OCI-M1 (cell line): ENCODE measurements around the gene TRMU.

Experiments used
- DNase-seq: peaks from one replicate; lab custom pipeline; 2025; lab: John Stamatoyannopoulos, UW

Gene TRMU

DNA sequence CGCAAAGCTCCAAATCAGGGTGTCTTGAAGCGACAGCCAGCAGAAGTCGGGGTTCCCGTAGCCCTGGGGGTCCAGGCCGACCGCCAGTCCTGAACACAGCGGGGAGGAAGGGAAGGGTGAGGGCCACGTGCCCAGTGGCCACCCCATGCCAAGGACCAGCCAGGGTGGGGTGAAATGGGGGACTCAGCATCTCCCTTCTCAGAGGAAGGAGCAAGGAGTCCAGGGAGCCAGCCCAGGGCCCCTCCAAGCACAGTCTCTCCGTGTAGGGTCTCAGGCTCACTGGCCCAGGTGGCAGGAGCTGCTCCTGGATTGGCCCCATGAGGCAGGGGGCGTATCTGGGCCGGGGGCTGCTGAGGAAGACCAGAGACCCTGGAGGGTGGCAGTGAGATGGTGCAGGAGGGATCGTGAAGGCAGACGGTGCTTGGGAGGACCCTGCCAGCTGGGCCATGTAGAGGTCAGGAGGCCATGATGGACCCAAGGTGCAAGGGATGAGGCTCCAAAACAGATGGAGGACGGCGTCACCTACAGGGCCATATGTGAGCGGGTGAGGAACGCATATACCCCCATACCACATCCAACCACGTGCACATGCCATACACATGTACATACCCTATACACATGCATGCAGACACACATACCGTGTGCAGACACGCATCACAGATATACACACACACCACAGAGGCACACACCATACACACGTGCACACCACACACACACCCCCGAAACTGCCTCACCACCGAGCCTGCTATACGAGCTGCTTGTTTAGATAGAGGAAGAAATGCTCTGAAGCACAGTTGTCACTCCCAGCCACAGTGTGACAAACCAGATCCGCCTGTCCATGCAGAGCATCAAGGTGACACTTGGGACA is 34.4 kb downstream of the TRMU start:
- DNase-seq: no peak

DNA sequence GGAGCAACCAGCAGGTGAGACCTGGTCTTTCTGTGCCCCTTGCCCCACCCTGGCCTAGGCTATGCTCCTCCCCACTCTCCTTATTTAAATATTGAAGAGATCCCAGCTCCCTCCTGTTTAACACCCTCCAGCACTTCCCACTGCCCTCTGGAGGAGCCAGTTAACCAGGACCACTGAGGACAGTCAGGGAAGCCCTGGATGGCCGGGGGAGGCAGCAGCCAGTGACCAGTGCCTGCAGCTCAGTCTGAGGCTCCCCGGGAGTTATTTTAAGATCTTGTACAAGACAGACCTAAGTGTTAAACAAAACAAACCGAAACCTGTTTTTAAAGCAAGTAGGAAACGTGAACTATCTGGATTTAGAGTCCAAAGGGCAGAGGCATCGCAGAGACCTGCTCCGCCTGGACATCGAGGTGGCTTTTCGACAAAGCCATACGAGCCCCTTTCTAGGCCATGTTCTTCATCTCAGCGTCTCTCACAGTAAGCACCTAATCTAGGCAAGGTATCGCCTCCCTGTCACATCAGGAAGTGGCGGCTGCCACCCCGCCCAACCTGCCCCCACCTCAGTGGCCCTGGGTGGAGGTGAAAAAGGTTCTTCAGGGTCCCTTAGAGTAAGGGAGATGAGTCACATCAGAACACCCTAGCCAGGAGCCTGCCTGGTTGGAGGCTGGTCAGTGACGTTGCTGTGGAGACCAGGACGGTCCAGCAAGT is 35.2 kb downstream of the TRMU start:
- DNase-seq: no peak

DNA sequence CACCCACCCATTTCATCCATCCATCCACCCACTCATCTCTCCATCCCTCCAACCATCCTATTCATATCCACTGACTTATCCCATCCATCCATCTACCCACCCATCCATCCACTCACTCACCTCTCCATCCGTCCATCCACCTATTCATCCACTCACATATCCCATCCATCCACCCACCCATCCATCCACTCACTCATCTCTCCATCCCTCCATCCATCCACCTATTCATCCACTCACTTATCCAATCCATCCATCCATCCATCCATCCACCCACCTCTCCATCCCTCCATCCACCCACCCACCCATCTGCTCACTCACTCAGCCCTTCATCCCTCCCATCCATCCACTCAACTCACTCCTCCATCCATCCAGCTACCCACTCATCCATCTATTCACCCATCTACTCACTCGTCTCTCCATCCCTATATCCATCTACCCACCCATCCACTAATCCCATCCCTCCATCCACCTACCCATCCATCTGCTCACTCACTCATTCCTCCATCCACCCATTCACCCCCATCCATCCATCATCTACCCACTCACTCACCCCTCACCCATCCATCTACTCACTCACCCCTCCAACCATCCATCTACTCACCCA is 36.2 kb downstream of the TRMU start:
- DNase-seq: no peak

DNA sequence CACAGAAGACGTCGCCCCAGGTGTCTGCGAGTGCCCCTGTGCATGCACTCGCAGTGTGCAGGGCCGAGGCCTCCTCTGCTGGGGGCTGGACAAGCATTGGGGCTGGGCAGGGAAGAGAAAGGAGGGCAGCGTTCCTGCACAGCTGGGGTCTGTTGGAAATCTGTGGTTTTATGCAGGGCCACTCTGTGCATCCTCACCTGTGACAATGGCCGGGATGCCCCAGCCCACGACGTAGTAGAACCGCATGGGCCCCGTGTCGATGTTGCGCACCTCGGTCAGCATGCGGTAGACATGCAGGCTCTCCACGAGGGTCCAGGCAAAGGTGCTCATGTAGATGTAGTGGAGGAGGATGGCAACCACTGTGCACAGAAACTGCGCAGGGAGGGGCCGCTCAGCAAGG is 37.2 kb downstream of the TRMU start:
- no peak for DNase-seq

DNA sequence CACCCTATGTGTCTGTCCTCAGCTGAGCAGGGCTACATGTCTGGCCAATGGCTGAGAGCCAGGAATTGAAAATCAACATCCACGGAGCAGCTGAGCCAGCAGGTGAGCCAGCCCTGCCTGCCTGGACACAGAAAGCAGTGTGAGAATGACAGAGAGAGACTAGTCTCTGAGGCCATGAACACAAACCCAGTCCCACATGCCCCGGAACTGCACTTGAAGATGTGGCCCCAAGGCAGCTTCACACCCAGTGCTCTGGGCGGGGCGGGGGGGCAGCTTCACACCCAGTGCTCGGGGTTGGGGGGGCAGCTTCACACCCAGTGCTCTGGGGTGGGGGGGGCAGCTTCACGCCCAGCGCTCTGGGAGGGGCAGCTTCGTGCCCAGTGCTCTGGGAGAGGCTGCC is 37.6 kb downstream of the TRMU start:
- DNase-seq: no peak

DNA sequence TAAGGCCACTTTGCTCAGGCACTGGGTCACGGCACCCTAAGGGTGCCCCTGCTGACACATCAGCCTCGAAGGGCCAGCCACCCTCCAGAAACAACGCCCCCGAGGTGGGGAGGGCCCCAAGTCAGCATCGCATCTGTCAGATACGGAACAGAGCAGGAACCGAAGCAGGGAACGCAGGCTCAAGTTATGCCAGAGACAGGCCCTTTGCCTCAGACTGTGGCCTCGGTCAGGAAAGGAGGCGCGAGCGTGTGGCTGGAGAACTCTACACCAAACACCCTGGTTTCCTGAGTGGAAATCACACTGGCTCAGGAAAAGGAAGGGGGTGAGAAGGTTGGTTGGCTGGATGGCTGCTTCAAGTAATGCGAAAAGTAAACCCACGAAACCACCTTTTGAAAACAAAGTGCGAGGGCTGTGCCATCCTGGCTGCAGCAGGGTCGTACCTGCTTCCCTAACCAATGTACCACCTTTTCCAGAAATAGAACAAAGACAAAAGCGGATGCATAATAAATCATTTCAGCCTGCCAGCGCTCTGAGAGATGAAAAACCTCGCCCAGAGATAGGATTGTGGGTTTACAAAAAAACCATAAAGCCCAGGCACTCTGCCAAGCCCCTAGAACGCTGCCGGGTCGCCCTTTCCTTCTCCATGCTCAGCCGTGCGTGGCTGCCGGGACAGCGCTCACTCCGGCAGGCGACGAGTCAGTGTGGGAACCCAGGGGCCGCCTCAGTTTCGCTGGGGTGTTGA is 38.6 kb downstream of the TRMU start:
- DNase-seq: peak; percentile 75

DNA sequence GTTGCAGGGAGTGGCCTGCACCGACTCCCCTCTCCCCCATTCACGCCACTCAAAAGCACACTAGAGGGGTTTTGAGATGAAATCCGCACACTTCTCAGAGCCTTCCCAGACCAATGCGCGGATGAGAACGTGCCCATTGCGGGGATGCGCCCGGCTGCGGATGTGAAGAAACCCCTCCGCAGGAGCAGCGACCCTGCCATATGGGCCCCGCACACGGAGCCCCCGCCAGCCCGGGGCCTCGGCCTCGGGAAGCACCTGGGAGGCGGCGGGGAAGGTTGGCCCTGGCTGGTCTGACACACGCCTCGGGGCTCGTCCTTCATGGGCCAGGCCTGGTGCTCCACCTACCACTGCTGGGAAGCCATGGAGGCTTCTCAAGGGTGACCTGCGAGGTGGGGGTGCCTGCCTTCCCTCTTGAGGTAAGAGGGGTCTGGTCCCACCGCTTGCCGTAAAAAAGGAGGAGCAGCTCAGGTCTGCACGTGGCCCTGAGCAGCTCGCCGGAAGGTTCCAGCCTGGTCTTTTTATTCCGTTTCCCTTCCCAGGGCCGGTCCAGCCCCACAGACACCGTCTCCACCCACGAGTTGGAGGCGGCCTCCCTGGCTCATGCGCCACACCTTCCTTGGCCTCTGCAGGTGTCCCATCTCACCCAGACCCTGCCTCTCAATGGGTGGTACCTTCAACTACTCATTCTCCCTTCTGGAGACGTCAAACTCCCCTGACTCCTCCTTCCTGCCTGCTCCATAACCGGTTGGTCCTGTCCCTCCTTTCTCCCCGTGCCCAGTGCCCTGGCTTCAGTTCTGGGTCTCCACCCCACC is 39.4 kb downstream of the TRMU start:
- no peak for DNase-seq

DNA sequence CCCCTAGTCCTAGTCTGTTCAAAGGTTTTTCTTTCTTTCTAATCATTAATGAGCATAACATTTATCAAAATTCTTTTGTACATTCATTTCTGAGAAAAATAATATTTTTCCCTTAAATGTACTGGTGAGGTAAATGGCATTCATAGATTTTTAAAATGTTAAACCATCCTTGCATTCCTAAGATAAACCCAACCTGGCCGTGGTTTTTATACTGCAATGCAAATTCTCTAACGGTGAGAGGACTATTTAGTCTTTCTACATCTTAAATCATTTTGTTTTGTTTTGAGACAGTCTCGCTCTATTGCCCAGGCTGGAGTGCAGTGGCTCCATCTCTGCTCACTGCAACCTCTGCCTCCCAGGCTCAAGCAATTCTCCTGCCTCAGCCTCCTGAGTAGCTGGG is 40.6 kb downstream of the TRMU start:
- no peak for DNase-seq

DNA sequence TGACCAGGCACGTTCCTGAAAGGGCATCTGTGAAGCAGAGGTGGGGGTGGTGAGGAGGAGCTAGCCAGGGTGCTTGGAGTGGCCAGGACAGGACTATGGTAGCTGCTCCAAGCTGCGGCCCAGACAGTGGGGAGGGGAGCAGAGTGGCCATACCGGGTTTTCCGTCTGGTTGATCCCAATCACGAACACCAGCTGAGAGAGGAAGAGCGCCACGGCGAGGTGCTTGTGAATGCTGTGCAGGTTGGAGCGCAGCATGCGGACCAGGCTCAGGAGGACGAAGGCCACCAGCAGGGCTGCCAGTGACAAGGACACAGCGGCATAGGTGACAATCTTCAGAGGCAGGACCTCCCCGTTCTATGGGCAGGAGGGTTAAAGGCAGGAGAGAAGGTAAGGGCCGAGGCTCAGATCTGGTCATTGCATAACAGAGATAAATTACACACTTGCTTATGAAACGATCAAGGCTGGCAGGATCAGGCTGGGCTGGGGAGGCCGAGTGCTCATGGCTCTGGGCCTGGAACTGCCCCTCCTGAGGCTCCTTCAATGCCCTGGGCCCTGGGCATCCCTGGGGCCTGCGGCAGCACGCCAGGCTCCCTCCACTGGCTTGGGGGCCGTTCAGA is 41.5 kb downstream of the TRMU start:
- no peak for DNase-seq

DNA sequence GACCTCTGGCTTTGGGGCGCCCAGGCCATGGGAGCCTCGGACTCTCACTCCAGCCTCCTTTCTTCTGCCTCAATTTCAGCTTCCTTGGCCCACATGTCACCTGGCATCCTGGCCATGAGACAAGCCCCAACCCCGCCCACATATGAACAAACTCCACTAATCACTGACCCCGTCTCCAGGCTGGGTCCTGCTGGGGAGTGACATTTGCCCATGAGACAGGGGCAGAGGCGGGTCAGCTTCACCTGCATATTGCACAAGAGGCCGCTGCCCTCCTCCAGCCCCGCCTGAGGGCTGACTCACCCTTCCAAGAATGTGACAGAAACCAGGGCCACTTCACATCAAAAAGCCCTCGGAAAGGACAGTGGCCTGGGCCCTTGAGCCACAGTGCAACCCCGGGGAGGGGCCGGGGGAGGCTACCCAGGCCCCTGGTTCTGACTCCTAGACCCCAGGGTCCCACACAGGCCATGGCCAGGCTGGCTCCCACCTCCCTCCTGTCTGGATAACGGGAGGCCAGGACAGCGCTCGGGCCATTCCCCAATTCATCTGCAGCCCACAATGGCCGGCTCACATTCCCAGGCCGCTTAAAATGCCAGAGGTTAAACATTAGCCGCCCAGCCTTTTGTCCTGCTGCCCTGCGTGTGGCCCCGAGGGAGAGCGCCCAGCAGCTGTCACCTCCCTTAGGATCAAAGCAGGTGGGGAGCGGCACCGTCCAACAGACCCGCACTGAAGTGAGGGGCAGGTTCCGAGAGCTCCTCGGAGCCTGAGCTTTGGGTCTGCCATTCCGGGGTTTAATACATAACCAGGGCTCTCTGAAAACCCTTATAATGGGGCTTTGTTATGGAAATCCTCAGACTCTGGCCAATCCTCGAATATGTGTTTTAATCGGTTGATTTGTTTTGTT is 42.3 kb downstream of the TRMU start:
- peak; percentile 49 for DNase-seq

DNA sequence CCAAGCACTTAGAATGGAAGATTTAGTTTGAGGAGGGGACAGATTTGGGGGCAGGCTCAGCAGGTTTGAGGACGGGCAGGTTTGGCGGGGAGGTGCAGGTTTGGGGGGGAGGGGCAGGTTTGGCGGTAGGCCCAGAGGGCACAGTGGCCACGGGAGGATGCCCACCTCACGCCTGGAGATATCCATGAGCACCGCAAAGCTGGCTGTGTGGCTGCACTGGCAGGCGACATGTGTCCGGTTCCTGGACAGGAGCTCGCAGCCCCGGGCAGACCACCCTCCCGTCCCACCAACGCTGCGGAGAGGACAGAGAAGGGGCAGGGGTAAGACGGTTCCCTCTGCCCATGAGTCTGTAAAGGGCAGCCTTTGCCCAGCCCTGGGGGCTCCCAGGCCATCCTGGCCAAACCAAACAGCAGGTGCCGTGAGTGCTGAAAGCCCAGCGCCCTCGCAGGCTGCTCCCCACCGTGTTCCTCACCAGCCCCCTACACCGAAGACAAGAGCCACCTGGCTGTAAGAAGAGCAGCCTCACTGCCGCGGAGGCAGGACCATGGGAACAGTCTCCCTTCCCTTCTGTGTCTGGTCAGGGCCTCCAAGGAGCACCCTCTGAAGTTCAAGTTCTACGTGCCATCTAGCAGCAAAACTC is 43.0 kb downstream of the TRMU start:
- no peak for DNase-seq

DNA sequence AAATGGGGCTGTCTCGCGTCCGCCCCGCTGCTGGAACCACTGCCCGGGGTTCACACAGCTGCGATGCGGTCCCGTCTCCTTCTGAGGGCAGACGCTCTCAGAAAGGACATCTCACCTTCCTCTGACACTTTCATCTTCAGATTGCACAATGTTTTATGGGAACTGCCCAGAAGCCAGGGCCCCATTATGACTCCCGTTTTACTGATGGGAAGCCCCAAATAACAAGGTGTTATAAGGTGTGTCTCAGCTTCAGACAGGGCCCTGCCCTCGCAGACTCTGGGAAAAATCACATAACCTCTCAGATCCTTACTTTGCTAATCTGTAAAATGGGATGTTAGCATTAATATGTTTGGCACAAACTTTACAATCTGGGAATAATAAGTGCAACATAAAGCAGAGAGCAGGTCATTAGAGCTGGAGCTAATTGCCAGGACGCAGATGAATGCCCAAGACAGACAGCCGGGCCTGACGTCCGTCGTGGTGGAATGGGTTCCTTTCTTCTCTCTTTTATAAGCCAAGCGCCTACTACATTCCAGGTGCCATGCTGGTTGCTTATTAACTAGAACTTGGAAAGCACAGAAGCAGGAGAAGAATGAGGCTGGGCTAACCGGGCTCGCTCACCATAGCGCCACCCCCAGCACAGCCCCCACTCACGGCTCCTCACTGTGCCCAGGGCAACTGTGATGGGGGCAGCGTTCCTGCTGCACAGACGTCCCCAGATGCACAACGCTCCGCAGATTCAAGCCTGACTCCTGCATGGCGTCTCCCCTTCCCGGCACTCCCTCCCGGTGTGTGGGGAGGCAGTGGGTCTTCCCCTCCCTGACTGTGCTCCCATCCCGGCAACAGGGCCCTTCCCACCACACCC is 43.8 kb downstream of the TRMU start:
- no peak for DNase-seq

DNA sequence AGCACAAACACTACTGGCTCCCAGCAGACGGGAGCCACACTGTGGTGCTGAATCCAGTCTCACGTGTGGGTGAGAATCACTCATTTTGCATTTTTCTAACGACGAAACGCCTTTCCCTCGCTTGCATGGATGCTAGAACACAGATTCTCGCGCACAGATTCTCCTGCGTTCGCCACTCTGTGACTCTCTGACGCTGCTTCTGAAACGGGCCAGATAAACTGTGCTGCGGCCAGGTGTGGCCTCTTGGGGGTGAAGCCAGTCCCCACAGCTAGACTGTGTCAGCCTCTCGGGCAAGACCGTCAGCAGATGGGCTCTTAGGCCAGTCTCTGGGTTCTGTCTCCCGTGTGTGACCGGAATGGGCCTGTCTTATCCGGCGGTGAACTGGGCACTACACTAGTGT is 44.6 kb downstream of the TRMU start:
- DNase-seq: no peak

DNA sequence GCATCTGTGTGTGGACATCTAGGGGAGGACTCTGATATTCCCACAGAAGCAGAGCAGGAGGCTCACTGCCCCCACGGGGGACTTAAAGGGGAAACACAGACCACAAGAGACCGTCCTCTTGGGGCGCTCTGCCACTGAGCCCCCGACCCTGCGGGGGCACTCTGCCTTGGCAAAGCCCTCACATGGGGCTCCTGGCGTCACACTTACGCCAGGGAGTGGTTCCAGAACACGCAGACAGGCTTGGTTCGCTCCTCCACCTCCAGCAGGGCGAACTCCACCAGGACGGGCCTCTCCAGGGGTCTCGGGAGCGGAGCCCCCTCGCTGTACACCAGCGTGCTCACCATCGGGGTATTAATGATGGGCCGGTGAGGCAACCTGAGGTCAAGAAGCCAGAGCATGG is 45.1 kb downstream of the TRMU start:
- no peak for DNase-seq

DNA sequence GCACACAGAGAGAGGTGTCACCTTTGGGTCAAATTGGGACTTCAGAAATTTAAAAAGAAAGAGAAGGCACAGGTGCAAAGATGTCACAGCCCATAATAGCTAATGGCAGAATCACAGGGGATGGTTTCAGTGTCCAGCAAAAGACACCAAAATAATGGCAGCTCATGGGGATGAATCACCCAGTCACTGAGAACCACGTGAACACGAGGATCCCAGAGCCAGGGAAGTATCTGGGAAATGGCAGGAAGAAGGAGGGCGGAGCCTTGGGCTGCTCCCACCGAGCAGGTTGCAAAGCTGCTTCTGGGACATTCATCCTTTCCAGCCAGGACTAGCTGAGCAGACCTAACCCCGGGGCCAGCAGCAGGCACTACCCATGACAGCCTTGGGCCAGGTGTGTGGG is 45.6 kb downstream of the TRMU start:
- no peak for DNase-seq

DNA sequence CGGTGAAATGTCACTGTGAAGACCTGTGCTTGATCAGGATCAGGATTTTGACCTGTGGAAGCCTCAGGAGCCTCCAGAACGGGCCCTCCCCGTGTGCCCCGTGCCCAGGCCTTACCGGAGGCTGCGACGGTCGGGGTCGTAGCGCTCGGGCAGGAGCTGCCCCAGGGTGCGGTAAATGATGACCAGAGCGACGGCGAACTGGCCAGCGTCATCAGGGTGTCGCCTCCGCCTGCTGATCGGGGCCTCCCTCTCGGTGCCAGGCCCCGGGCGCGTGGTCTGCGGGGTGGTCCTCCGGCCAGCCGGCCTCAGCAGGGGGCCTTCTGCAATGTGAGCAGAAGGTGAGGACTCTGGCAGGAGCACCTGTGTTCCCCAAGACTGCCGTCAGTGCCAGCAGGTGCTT is 46.2 kb downstream of the TRMU start:
- DNase-seq: no peak

DNA sequence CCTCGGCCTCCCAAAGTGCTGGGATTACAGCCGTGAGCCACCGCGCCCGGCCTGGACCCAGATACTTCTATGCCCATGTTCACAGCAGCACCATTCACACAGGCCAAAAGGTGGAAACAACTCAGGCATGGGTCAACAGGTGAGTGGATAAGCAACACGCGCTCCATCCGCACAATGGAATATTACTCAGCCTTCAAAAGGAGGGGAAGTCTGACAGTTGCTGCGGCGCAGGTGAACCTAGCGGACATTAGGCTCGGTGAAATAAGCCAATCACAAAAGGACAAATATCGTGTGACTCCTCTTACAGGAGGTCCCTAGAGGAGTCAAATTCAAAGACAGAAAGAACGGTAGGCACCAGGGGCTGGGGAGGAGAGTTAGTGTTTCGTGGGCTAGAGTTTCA is 47.0 kb downstream of the TRMU start:
- no peak for DNase-seq

DNA sequence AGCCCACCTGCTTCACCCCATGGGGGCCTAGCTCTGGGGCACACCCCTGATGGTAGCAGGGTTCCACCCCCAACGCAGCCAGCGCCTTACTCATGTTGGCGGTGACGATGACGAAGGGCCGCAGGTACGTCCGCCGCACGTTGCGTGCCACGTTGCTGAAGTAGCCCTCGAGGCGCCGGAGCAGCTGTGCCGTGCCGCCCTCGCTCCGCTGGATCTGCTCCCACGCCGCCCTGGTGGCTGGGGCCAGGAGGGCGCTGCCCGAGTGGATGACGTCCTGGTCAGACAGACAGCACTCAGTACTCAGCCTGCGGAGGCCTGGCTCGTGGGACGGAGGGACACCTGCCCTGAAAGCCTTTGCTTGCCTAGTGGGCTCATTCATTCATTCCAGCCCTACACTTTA is 50.8 kb downstream of the TRMU start:
- no peak for DNase-seq

DNA sequence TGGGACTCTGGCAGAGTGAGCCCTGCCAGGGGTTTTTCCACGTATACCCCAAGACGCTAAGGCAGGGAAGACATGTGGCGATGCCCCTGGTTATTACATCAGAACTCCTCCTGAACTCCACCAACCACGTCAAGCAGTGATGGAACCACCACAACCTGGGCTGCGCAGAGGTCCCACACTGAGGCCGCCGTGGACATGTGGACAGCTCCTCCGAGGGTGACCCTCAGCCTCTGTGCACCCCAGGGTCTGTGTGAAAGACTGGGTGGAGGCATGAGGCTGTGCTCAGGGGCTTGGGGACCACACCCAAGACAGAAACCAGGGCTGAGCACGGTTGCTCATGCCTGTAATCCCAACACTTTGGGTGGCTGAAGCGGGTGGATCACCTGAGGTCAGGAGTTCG is 52.2 kb downstream of the TRMU start:
- no peak for DNase-seq
